ENCODE measurements around the gene ZBTB1.

The ZBTB1 gene

DNA sequence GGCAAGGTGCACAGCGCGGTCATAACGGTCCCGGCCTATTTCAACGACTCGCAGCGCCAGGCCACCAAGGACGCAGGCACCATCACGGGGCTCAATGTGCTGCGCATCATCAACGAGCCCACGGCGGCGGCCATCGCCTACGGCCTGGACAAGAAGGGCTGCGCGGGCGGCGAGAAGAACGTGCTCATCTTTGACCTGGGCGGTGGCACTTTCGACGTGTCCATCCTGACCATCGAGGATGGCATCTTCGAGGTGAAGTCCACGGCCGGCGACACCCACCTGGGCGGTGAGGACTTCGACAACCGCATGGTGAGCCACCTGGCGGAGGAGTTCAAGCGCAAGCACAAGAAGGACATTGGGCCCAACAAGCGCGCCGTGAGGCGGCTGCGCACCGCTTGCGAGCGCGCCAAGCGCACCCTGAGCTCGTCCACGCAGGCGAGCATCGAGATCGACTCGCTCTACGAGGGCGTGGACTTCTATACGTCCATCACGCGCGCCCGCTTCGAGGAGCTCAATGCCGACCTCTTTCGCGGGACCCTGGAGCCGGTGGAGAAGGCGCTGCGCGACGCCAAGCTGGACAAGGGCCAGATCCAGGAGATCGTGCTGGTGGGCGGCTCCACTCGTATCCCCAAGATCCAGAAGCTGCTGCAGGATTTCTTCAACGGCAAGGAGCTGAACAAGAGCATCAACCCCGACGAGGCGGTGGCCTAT, 36.8 kb downstream of the ZBTB1 start:
- Histone ChIP-seq H3K4ac (ENCODE audit: low read depth, low read length) (no peak overlapping the region), H3K79me1 (ENCODE audit: low read length) (no peaks in the 10 kb centered on the region), H4K5ac (ENCODE audit: low read length) (no peak overlapping the region), H3K4me1 (ENCODE audit: control insufficient read depth, low read depth, low read length) (peaks cover 2% of the 10 kb centered on the region), H4K8ac (ENCODE audit: low read depth, low read length) (no peak overlapping the region), H2AK5ac (ENCODE audit: low read length) (no peak overlapping the region), H2BK120ac (ENCODE audit: low read depth, low read length) (no peak overlapping the region), H3K18ac (ENCODE audit: low read length) (no peak overlapping the region), H3K23ac (ENCODE audit: low read length) (no peak overlapping the region), H3K4me2 (ENCODE audit: low read length) (no peak overlapping the region), H3K27me3 (ENCODE audit: insufficient read depth, low read length, poor library complexity) (no peaks in the 10 kb centered on the region), H3K4me3 (ENCODE audit: low read length) (no peak overlapping the region), H3K36me3 (ENCODE audit: control insufficient read depth, insufficient read depth, low read length) (no peaks in the 10 kb centered on the region), H2BK15ac (replicated peaks; ENCODE audit: low read depth) (no peak overlapping the region), H3K27ac (ENCODE audit: low read depth, low read length) (no peak overlapping the region), H3K56ac (ENCODE audit: low read length) (no peak overlapping the region), H3K9ac (ENCODE audit: low read length) (no peak overlapping the region), H2BK5ac (ENCODE audit: low read length) (no peak overlapping the region), H3K79me2 (ENCODE audit: control insufficient read depth, insufficient read depth, low read length) (no peaks in the 10 kb centered on the region)
- no CpG with 5 or more reads among the region's 73 CpGs for WGBS (ENCODE audit: extremely low coverage, insufficient coverage, low lambda C conversion rate)
- peak; percentile 22 for DNase-seq

DNA sequence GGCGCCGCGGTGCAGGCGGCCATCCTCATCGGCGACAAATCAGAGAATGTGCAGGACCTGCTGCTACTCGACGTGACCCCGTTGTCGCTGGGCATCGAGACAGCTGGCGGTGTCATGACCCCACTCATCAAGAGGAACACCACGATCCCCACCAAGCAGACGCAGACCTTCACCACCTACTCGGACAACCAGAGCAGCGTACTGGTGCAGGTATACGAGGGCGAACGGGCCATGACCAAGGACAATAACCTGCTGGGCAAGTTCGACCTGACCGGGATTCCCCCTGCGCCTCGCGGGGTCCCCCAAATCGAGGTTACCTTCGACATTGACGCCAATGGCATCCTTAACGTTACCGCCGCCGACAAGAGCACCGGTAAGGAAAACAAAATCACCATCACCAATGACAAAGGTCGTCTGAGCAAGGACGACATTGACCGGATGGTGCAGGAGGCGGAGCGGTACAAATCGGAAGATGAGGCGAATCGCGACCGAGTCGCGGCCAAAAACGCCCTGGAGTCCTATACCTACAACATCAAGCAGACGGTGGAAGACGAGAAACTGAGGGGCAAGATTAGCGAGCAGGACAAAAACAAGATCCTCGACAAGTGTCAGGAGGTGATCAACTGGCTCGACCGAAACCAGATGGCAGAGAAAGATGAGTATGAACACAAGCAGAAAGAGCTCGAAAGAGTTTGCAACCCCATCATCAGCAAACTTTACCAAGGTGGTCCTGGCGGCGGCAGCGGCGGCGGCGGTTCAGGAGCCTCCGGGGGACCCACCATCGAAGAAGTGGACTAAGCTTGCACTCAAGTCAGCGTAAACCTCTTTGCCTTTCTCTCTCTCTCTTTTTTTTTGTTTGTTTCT, 37.6 kb downstream of the ZBTB1 start:
- peak overlapping the region; percentile 23 for H3K4me2 ChIP-seq (ENCODE audit: low read length)
- no peak overlapping the region for H2AK5ac ChIP-seq (ENCODE audit: low read length)
- no peak overlapping the region for H3K4ac ChIP-seq (ENCODE audit: low read depth, low read length)
- H3K9ac ChIP-seq (ENCODE audit: low read length): peak overlapping the region; percentile 27
- no peak overlapping the region for H3K18ac ChIP-seq (ENCODE audit: low read length)
- WGBS (ENCODE audit: extremely low coverage, insufficient coverage, low lambda C conversion rate): no CpG with 5 or more reads among the region's 61 CpGs
- no peaks in the 10 kb centered on the region for H3K27me3 ChIP-seq (ENCODE audit: insufficient read depth, low read length, poor library complexity)
- H3K79me2 ChIP-seq (ENCODE audit: control insufficient read depth, insufficient read depth, low read length): no peaks in the 10 kb centered on the region
- H3K27ac ChIP-seq (ENCODE audit: low read depth, low read length): no peak overlapping the region
- peaks cover 2% of the 10 kb centered on the region for H3K4me1 ChIP-seq (ENCODE audit: control insufficient read depth, low read depth, low read length)
- no peak overlapping the region for H2BK120ac ChIP-seq (ENCODE audit: low read depth, low read length)
- H4K8ac ChIP-seq (ENCODE audit: low read depth, low read length): no peak overlapping the region
- no peak overlapping the region for H2BK5ac ChIP-seq (ENCODE audit: low read length)
- no peaks in the 10 kb centered on the region for H3K79me1 ChIP-seq (ENCODE audit: low read length)
- H3K36me3 ChIP-seq (ENCODE audit: control insufficient read depth, insufficient read depth, low read length): no peaks in the 10 kb centered on the region
- H4K5ac ChIP-seq (ENCODE audit: low read length): no peak overlapping the region
- DNase-seq: peak; percentile 24
- H3K23ac ChIP-seq (ENCODE audit: low read length): no peak overlapping the region
- H3K56ac ChIP-seq (ENCODE audit: low read length): peak overlapping the region; percentile 30
- no peak overlapping the region for H2BK15ac ChIP-seq (replicated peaks; ENCODE audit: low read depth)
- peak overlapping the region; percentile 23 for H3K4me3 ChIP-seq (ENCODE audit: low read length)

DNA sequence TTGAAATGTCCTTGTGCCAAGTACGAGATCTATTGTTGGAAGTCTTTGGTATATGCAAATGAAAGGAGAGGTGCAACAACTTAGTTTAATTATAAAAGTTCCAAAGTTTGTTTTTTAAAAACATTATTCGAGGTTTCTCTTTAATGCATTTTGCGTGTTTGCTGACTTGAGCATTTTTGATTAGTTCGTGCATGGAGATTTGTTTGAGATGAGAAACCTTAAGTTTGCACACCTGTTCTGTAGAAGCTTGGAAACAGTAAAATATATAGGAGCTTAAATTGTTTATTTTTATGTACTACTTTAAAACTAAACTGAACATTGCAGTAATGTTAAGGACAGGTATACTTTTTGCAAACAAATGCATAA, 38.2 kb downstream of the ZBTB1 start:
- no peak overlapping the region for H3K27ac ChIP-seq (ENCODE audit: low read depth, low read length)
- no peaks in the 10 kb centered on the region for H3K27me3 ChIP-seq (ENCODE audit: insufficient read depth, low read length, poor library complexity)
- H3K79me2 ChIP-seq (ENCODE audit: control insufficient read depth, insufficient read depth, low read length): no peaks in the 10 kb centered on the region
- no peak overlapping the region for H4K8ac ChIP-seq (ENCODE audit: low read depth, low read length)
- no peak overlapping the region for H3K4me2 ChIP-seq (ENCODE audit: low read length)
- H2BK120ac ChIP-seq (ENCODE audit: low read depth, low read length): no peak overlapping the region
- H3K56ac ChIP-seq (ENCODE audit: low read length): no peak overlapping the region
- no peak overlapping the region for H3K4ac ChIP-seq (ENCODE audit: low read depth, low read length)
- H4K5ac ChIP-seq (ENCODE audit: low read length): no peak overlapping the region
- H3K18ac ChIP-seq (ENCODE audit: low read length): no peak overlapping the region
- H2BK15ac ChIP-seq (replicated peaks; ENCODE audit: low read depth): no peak overlapping the region
- no CpG with 5 or more reads among the region's 4 CpGs for WGBS (ENCODE audit: extremely low coverage, insufficient coverage, low lambda C conversion rate)
- DNase-seq: no peak
- H3K79me1 ChIP-seq (ENCODE audit: low read length): no peaks in the 10 kb centered on the region
- no peak overlapping the region for H2AK5ac ChIP-seq (ENCODE audit: low read length)
- H2BK5ac ChIP-seq (ENCODE audit: low read length): no peak overlapping the region
- H3K23ac ChIP-seq (ENCODE audit: low read length): no peak overlapping the region
- H3K9ac ChIP-seq (ENCODE audit: low read length): no peak overlapping the region
- H3K4me1 ChIP-seq (ENCODE audit: control insufficient read depth, low read depth, low read length): peaks cover 2% of the 10 kb centered on the region
- no peaks in the 10 kb centered on the region for H3K36me3 ChIP-seq (ENCODE audit: control insufficient read depth, insufficient read depth, low read length)
- no peak overlapping the region for H3K4me3 ChIP-seq (ENCODE audit: low read length)

DNA sequence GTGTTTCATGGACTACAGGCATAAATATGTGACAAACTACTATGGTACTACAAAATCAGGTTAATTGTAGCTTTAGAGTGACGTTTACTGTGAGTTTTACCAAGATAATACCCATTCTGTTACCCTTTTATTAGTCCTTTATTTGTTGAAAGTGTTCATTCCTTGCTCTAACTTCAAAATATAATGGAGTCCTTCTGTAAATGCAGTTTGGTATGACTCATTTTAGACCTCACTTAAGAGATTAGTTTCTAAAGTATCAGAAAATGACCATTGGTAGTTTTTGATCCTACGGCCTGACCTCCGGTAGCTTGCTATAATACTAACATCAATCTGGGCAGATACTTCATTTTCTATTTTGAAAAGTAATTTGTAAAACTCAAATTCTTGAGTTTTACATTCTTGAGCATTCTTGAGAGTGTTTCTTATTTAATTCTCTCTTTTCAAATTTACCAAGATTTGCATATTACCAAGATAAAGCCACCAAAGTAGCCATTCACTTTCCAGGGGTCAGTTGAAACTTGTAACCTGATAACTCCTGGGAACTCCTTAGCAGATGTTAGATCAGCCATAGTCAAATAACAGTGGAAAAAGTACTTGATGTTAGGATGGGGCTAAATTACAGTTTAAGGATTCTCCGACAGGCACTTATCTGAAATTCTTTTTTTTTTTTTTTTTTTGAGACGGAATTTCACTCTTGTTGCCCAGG, 40.2 kb downstream of the ZBTB1 start:
- peaks cover 1% of the 10 kb centered on the region for H3K4me1 ChIP-seq (ENCODE audit: control insufficient read depth, low read depth, low read length)
- no peak overlapping the region for H2AK5ac ChIP-seq (ENCODE audit: low read length)
- H4K8ac ChIP-seq (ENCODE audit: low read depth, low read length): no peak overlapping the region
- DNase-seq: peak; percentile 25
- no peak overlapping the region for H3K4ac ChIP-seq (ENCODE audit: low read depth, low read length)
- H2BK5ac ChIP-seq (ENCODE audit: low read length): no peak overlapping the region
- H3K18ac ChIP-seq (ENCODE audit: low read length): no peak overlapping the region
- no peak overlapping the region for H3K4me2 ChIP-seq (ENCODE audit: low read length)
- no peaks in the 10 kb centered on the region for H3K27me3 ChIP-seq (ENCODE audit: insufficient read depth, low read length, poor library complexity)
- no peak overlapping the region for H3K56ac ChIP-seq (ENCODE audit: low read length)
- no peaks in the 10 kb centered on the region for H3K36me3 ChIP-seq (ENCODE audit: control insufficient read depth, insufficient read depth, low read length)
- H3K9ac ChIP-seq (ENCODE audit: low read length): no peak overlapping the region
- no peaks in the 10 kb centered on the region for H3K79me1 ChIP-seq (ENCODE audit: low read length)
- no CpG with 5 or more reads among the region's 5 CpGs for WGBS (ENCODE audit: extremely low coverage, insufficient coverage, low lambda C conversion rate)
- no peak overlapping the region for H3K27ac ChIP-seq (ENCODE audit: low read depth, low read length)
- H3K23ac ChIP-seq (ENCODE audit: low read length): no peak overlapping the region
- no peak overlapping the region for H2BK120ac ChIP-seq (ENCODE audit: low read depth, low read length)
- no peak overlapping the region for H4K5ac ChIP-seq (ENCODE audit: low read length)
- H2BK15ac ChIP-seq (replicated peaks; ENCODE audit: low read depth): no peak overlapping the region
- no peak overlapping the region for H3K4me3 ChIP-seq (ENCODE audit: low read length)
- H3K79me2 ChIP-seq (ENCODE audit: control insufficient read depth, insufficient read depth, low read length): no peaks in the 10 kb centered on the region

DNA sequence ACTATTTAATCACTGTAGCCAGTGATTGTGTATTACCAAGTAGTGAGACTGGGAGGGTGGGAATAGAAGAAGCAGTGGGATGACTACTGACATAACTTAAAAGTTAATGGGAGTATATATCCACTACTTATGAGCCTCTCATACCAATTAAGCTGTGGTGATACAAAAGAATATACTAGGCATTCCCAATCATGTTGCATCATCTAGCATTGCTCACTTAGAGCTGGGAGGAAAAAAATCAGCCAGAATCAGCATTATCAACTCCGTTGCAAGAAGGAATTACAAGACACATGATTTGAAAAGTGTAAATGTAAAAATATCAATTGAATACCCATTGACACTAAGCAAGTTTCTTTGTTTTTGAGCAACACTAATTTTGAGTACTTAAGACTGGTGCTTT, 44.4 kb downstream of the ZBTB1 start:
- Histone ChIP-seq H3K4me2 (ENCODE audit: low read length) (no peak overlapping the region), H3K79me1 (ENCODE audit: low read length) (no peaks in the 10 kb centered on the region), H3K4ac (ENCODE audit: low read depth, low read length) (no peak overlapping the region), H3K4me3 (ENCODE audit: low read length) (no peak overlapping the region), H3K79me2 (ENCODE audit: control insufficient read depth, insufficient read depth, low read length) (no peaks in the 10 kb centered on the region), H3K56ac (ENCODE audit: low read length) (no peak overlapping the region), H3K9ac (ENCODE audit: low read length) (no peak overlapping the region), H3K4me1 (ENCODE audit: control insufficient read depth, low read depth, low read length) (peaks cover 1% of the 10 kb centered on the region), H3K27ac (ENCODE audit: low read depth, low read length) (no peak overlapping the region), H3K23ac (ENCODE audit: low read length) (no peak overlapping the region), H4K5ac (ENCODE audit: low read length) (no peak overlapping the region), H2BK15ac (replicated peaks; ENCODE audit: low read depth) (no peak overlapping the region), H4K8ac (ENCODE audit: low read depth, low read length) (no peak overlapping the region), H2BK5ac (ENCODE audit: low read length) (no peak overlapping the region), H2AK5ac (ENCODE audit: low read length) (no peak overlapping the region), H3K27me3 (ENCODE audit: insufficient read depth, low read length, poor library complexity) (no peaks in the 10 kb centered on the region), H2BK120ac (ENCODE audit: low read depth, low read length) (no peak overlapping the region), H3K18ac (ENCODE audit: low read length) (no peak overlapping the region), H3K36me3 (ENCODE audit: control insufficient read depth, insufficient read depth, low read length) (no peaks in the 10 kb centered on the region)
- DNase-seq: no peak
- WGBS (ENCODE audit: extremely low coverage, insufficient coverage, low lambda C conversion rate): no CpG with 5 or more reads among the region's 1 CpG
